Neutrophil (primary cell): ENCODE measurements around the gene MINDY4B.
A peak's percentile ranks its signal among the peaks of the same experiment; 100 is the strongest.

Source experiments
- H3K27ac ChIP-seq: fragments of 200-600 bp; sonication (generic); 2 replicates; pipeline ENCODE4 v1.5.1; 2016; ENCODE audit warnings: mild to moderate bottlenecking, moderate library complexity
- H3K27me3 ChIP-seq: fragments of 200-600 bp; sonication (generic); 2 replicates; pipeline ENCODE4 v1.6.0; 2016; ENCODE audit warnings: mild to moderate bottlenecking
- H3K36me3 ChIP-seq: fragments of 200-600 bp; sonication (generic); 2 replicates; pipeline ENCODE4 v1.5.1; 2017
- H3K4me1 ChIP-seq, 2 experiments: fragments of 200-600 bp in 1 of 2; sonication (generic) in 1 of 2; 1 replicate in 1 of 2; 2 replicates in 1 of 2; pipeline versions ENCODE4 v1.5.1 to v1.6.1; 2013 to 2016; ENCODE audit warnings: low read depth in 1 of 2, low read length in 1 of 2, mild to moderate bottlenecking in 1 of 2, moderate library complexity in 1 of 2; ENCODE audit not compliant: control insufficient read depth in 1 of 2, insufficient read depth in 1 of 2
- H3K4me3 ChIP-seq, 2 experiments: fragments of 200-600 bp in 1 of 2; sonication (generic) in 1 of 2; 1 replicate in 1 of 2; 2 replicates in 1 of 2; pipeline ENCODE4 v1.5.1; 2013 to 2016; ENCODE audit warnings: low read depth in 1 of 2, low read length in 1 of 2, mild to moderate bottlenecking in 1 of 2, moderate library complexity in 1 of 2
- H3K9me3 ChIP-seq: fragments of 200-600 bp; sonication (generic); 2 replicates; pipeline ENCODE4 v1.5.1; 2016
- TF ChIP-seq, protein P1 (sequence below): fragments of 200-600 bp; sonication (generic); IDR thresholded peaks from 2 replicates; pipeline ENCODE4 v1.5.1; 2016; ENCODE audit warnings: antibody characterized with exemption

Gene MINDY4B

GRCh38 chr3:150933473-150933995 is 28.3 kb upstream of the MINDY4B start:
- Histone ChIP-seq H3K27ac (no peak overlapping the region), H3K27me3 (no peaks in the 10 kb centered on the region), H3K36me3 (no peaks in the 10 kb centered on the region)

DNA sequence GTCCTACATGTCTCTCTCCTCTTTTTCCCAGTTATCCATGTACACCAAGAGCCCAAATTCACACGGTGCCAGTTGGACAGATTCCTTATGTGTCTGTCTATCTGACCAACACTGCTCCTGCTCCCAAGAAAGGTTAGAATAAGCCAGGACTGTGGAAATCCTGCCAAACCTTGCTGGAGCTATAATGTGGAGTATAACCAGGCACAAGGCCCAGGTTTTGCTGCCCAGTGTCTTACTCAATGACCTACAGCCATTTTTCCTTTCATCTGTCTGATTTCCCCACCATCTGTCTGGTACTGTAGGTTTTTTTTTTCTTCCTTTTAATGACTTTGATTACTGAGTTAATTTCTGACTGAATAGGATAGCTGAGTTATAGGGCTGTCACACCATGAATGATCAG is 26.5 kb upstream of the MINDY4B start:
- no peak overlapping the region for H3K4me3 ChIP-seq
- H3K4me1 ChIP-seq = no peaks in the 10 kb centered on the region
- TF ChIP-seq, protein P1, sequence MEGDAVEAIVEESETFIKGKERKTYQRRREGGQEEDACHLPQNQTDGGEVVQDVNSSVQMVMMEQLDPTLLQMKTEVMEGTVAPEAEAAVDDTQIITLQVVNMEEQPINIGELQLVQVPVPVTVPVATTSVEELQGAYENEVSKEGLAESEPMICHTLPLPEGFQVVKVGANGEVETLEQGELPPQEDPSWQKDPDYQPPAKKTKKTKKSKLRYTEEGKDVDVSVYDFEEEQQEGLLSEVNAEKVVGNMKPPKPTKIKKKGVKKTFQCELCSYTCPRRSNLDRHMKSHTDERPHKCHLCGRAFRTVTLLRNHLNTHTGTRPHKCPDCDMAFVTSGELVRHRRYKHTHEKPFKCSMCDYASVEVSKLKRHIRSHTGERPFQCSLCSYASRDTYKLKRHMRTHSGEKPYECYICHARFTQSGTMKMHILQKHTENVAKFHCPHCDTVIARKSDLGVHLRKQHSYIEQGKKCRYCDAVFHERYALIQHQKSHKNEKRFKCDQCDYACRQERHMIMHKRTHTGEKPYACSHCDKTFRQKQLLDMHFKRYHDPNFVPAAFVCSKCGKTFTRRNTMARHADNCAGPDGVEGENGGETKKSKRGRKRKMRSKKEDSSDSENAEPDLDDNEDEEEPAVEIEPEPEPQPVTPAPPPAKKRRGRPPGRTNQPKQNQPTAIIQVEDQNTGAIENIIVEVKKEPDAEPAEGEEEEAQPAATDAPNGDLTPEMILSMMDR = no peak
- H3K9me3 ChIP-seq = no peaks in the 10 kb centered on the region
- H3K36me3 ChIP-seq = no peaks in the 10 kb centered on the region
- no peaks in the 10 kb centered on the region for H3K27me3 ChIP-seq
- no peak overlapping the region for H3K27ac ChIP-seq

More at GRCh38 chr3:150933473-150933995, 28.3 kb upstream of the MINDY4B start:
- Histone ChIP-seq H3K4me1 (no peaks in the 10 kb centered on the region), H3K4me3 (no peak overlapping the region), H3K9me3 (no peaks in the 10 kb centered on the region)
- TF ChIP-seq, protein P1 = no peak

- H3K27me3 ChIP-seq = no peaks in the 10 kb centered on the region
- peaks cover 3 to 7% of the 10 kb centered on the region in 2 experiments for H3K4me1 ChIP-seq
- TF ChIP-seq, protein P1 = no peak
- no peaks in the 10 kb centered on the region for H3K36me3 ChIP-seq
- no peak overlapping the region for H3K4me3 ChIP-seq
- no peak overlapping the region for H3K27ac ChIP-seq
- no peaks in the 10 kb centered on the region for H3K9me3 ChIP-seq
Observed at GRCh38 chr3:150930839-150931238, 25.6 kb upstream of the MINDY4B start.

DNA sequence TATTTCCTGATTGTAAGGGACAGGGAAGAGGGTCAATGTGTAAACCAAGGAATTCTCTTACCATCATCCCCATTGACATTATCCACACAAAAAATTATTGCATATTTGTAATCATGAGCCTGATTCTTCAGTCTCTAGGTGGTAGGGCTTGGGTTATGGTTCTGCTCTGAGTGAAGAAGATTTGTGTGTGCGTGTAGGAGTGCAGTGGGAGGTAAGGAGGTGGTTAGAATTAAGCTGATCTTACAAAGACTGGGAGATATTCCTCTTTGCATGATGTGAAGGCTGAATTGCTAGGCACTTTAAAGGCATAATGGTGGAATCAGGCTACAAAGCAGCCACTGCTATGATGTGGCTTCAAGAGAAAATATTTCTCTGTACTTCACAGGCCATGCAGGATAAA is 23.0 kb upstream of the MINDY4B start:
- Histone ChIP-seq H3K36me3 (no peaks in the 10 kb centered on the region), H3K9me3 (no peaks in the 10 kb centered on the region), H3K4me1 (peaks cover 14 to 24% of the 10 kb centered on the region in 2 experiments), H3K27ac (no peak overlapping the region), H3K27me3 (no peaks in the 10 kb centered on the region), H3K4me3 (no peak overlapping the region)
- TF ChIP-seq, protein P1 = no peak

- H3K27me3 ChIP-seq = no peaks in the 10 kb centered on the region
- H3K27ac ChIP-seq = peak overlapping the region; percentile 64
- peaks cover 14 to 24% of the 10 kb centered on the region in 2 experiments for H3K4me1 ChIP-seq
- peak overlapping the region in 1 of 2 experiments; percentile 65 for H3K4me3 ChIP-seq
- no peaks in the 10 kb centered on the region for H3K9me3 ChIP-seq
- no peaks in the 10 kb centered on the region for H3K36me3 ChIP-seq
- TF ChIP-seq, protein P1 = no peak
Observed at GRCh38 chr3:150926328-150926727, 21.1 kb upstream of the MINDY4B start.
